AG10803 (cell line): ENCODE results near the gene ENTPD6.

Experiments used
- DNase-seq: peaks from one replicate; pipeline ENCODE4 v3.0.0; 2010; ENCODE audit warnings: low read depth
- H3K4me3 ChIP-seq: 2 replicates; pipeline ENCODE4 v1.5.1; 2011; ENCODE audit warnings: mild to moderate bottlenecking, low read length, control low read depth
- TF ChIP-seq, protein P1 (sequence below): conservative IDR thresholded peaks from 2 replicates; pipeline ENCODE4 v1.5.1; 2011; ENCODE audit warnings: mild to moderate bottlenecking, low read length, control low read depth, inconsistent platforms

ENTPD6 gene

DNA sequence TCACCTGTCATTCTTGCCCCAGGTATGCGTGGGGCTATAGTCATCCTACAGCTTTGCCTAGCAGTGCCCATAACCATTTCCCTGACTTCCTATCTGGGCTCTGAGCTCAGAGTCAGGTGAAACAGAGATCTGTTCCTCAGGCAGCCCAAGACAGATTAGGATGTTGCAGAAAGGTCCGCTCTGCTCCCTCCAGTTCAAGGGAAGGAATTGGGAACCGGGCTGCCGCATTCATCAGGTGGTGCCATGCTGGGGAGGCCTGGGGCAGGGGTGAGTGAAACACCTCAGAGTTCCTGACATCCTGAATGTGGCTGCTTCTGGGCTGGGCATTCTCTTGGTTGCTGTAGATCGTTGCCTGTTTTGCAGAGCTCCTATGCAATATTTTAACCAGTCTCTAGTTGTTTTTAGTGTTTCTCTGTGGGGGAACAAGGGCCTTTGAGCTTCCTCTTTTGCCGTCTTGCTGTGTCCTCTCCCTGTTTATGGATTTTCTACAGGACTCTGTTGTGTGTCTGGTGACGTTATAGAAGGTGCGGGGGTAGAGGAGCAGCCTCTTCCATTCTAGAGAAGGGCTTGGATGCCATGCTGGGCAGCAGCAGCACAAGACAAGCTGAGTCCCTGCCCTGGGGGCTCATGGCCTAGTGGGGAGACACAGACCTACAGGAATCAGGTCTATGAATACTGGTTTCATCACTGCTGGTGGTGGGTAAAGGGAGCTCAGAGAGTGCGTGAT is 9.2 kb downstream of the ENTPD6 start:
- TF ChIP-seq, protein P1, sequence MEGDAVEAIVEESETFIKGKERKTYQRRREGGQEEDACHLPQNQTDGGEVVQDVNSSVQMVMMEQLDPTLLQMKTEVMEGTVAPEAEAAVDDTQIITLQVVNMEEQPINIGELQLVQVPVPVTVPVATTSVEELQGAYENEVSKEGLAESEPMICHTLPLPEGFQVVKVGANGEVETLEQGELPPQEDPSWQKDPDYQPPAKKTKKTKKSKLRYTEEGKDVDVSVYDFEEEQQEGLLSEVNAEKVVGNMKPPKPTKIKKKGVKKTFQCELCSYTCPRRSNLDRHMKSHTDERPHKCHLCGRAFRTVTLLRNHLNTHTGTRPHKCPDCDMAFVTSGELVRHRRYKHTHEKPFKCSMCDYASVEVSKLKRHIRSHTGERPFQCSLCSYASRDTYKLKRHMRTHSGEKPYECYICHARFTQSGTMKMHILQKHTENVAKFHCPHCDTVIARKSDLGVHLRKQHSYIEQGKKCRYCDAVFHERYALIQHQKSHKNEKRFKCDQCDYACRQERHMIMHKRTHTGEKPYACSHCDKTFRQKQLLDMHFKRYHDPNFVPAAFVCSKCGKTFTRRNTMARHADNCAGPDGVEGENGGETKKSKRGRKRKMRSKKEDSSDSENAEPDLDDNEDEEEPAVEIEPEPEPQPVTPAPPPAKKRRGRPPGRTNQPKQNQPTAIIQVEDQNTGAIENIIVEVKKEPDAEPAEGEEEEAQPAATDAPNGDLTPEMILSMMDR = no peak
- H3K4me3 ChIP-seq = no peak overlapping the region
- no peak for DNase-seq

DNA sequence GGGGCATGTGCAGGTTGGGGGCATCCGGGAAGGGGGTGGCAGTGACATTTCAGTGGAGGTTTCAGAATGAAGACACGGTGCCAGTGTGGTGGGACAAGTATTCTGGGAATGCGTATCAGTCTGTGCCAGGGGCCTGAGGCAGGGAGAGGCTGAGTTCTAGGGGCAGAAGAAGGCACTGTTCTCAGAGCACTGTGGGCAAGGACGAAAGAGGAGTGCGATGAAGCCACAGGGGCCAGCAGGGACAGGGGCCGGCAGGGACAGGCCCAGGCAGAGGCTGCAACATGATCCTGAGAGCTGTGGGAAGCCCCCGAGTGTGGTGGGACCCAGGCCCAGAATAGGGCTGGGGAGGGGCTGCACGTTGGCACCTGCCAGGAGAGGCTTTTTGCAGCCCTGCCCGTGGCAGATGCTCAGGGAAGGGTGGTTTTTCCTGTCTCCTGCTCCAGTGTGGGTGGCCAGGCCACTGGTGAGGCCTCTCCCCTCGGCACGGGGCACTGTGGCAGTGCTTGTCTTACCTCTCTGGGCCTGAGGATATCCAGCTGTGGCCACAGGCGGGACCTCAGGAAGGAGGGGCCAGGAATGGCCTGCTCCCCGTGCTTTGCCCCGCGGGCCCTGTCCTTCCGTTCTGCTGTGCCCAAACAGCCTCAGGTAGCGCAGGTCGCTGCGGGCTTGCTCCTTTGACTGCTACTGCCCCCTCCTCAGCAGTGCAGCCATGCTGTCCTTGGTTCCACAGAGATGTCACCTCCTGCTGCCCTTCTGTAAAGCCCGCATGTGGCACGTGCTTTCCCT is 10.0 kb downstream of the ENTPD6 start:
- no peak for DNase-seq
- TF ChIP-seq, protein P1 = no peak
- H3K4me3 ChIP-seq = no peak overlapping the region

DNA sequence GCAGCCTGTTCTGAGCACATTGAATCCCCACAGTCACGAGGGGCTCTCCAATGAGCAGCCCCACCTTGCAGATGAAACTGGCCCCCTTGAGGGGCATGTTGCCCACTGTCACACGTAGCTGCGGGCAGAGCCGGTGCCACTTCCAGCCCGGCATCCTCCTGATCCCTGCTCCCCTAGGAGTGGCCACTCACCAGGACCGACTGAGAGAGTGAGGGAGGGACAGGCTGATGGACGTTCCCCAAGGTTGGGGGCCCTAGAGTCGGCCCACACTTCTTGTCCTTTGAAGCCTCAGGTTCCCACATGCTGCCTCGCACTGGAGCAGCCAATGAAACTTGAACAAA is 10.5 kb downstream of the ENTPD6 start:
- DNase-seq = no peak
- no peak overlapping the region for H3K4me3 ChIP-seq
- TF ChIP-seq, protein P1 = no peak

DNA sequence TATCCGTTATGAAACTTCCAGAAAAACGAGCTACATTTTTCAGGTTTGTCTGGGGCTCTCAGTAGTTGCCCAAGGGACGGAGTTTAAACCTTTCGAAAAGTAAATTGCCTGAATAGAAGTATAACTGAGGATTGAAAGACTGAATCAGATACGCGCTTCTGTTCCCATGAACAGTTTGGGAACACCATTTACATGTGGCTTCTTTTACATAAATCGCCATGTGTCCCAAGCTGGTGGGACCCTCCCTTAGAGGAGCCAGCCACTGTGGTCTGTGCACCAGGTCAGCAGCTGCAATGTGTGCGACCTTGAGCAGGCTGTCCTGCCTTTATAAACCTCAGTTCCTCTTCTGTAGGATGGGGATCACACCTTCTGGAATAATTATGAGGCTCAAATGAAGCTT is 11.0 kb downstream of the ENTPD6 start:
- TF ChIP-seq, protein P1 = no peak
- no peak overlapping the region for H3K4me3 ChIP-seq
- no peak for DNase-seq

DNA sequence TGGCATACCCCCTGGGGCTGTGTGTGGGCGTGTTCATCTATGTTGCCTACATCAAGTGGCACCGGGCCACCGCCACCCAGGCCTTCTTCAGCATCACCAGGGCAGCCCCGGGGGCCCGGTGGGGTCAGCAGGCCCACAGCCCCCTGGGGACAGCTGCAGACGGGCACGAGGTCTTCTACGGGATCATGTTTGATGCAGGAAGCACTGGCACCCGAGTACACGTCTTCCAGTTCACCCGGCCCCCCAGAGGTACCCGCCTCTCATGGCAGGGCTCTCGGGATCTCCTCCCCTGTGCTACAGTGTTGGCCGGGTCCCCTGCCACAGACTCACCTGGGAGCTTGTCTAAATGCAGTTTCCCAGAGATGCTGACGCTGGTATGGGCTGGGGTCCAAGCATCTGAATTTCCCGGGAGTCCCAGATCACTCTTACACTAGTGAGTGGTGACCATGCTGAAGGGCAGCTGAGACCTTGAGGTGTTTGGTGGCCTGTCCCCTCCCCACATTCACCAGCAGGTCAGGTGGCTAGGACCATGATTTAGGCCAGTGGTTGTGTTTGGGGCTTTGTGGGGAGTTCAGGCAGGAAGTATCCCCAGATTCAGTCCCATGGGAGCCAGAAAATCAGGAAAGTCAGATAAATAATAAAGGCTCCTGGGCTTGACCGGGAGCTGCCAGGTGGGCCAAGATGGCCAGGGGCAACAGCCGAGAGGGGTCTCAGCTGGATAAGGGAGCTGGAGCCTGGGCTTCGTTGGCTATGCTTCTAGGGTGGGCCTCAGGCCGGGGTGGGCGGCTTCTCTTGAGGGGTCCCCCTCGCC is 11.8 kb downstream of the ENTPD6 start:
- no peak overlapping the region for H3K4me3 ChIP-seq
- TF ChIP-seq, protein P1 = no peak
- DNase-seq = no peak

DNA sequence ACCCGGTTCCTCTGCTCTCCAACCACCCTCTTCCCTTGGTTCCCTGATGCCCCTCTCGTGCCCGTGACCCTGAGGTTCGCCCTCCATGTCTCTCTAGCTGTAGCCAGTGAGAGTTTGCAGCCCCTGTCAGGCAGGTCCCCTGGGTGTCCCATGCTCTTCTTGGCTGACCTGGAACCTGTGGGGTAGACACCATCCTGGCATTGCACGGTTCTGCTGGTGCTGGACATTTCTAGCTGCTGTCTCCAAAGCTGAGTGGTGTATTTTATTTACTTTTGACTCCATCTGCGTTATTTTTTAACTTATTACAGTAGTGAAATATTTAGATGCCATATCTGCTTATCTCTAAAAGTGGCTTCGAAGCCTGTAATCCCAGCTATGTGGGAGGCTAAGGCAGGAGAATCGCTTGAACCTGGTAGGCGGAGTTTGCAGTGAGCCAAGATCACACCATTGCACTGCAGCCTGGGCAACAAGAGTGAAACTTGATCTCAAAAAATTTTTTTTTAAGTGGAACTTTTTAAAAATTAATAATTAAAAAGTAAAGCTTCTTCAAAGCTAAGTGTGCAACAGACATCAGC is 12.5 kb downstream of the ENTPD6 start:
- TF ChIP-seq, protein P1 = no peak
- DNase-seq = no peak
- no peak overlapping the region for H3K4me3 ChIP-seq
